ENCODE results near the gene IL1RAP. TPM values are rescaled to one million over a fixed set of nuclear protein-coding genes. Genes with fewer than 3 reads are reported as not detected.

The IL1RAP gene
- total and polyA plus RNA-seq, 9 of the 15 experiments (the other 6 are each of a cell fraction or from before 2014, with no cell fraction given): 0.23 to 1.8 (median 0.88) TPM

GRCh38 chr3:190614226-190615059 lies 100.6 kb downstream of the IL1RAP start:
- no peak for FAIRE-seq
- Histone ChIP-seq H3K4me1 (replicated peaks in 1 of 2; ENCODE audit: control insufficient read depth in 2 of 2, insufficient read depth in 2 of 2, low read length in 2 of 2) (no peaks in the 10 kb centered on the region), H3K27me3 (ENCODE audit: control insufficient read depth in 2 of 2, insufficient read depth in 2 of 2, low read length in 2 of 2) (no peaks in the 10 kb centered on the region), H3K9me1 (ENCODE audit: control insufficient read depth, insufficient read depth, low read length) (no peaks in the 10 kb centered on the region), H3K9ac (ENCODE audit: insufficient read depth in 1 of 2, low read depth in 2 of 2, low read length in 2 of 2) (no peak overlapping the region), H3K9me3 (replicated peaks; ENCODE audit: control insufficient read depth, insufficient read depth, low read depth, low read length) (no peaks in the 10 kb centered on the region), H3K4me3 (no peak overlapping the region), H2AFZ (ENCODE audit: low read depth, low read length) (no peak overlapping the region), H3K36me3 (ENCODE audit: control insufficient read depth, insufficient read depth, low read length) (no peaks in the 10 kb centered on the region), H3K4me2 (ENCODE audit: insufficient read depth, low read length) (no peak overlapping the region), H4K20me1 (replicated peaks; ENCODE audit: control insufficient read depth, insufficient read depth, low read length) (no peaks in the 10 kb centered on the region), H3K27ac (ENCODE audit: extremely low read depth, low read depth, low read length) (no peak overlapping the region), H3K79me2 (ENCODE audit: control insufficient read depth, insufficient read depth, low read length) (no peaks in the 10 kb centered on the region)
- ATAC-seq: no peak
- no TSS peak for BruUV-seq (replicated peaks)
- DNase-seq (ENCODE audit: extremely low read depth in 1 of 4, low spot score in 3 of 4): no peak
- ChIA-PET CTCF (ENCODE audit: low intra/inter-chr PET ratio) (no interaction called here), POLR2A (no interaction called here)
- under 1% methylated on average over 11 of the region's 11 CpGs for WGBS (ENCODE audit: insufficient coverage, low coverage, missing lambda C conversion rate)
- in situ Hi-C loops (cut with MboI) (no loop called here), intact Hi-C loops (cut with micrococcal nuclease) (no loop called here)
- TF ChIP-seq HEY1 (CRISPR knock-in tag; IDR thresholded peaks at IDR 0.05; ENCODE audit: borderline replicate concordance) (no peak), CXXC5 (CRISPR knock-in tag; IDR thresholded peaks at IDR 0.05) (no peak), SRSF9 (IDR thresholded peaks at IDR 0.05; ENCODE audit: borderline replicate concordance, low read depth, low read length) (no peak), TAF9B (IDR thresholded peaks at IDR 0.05; ENCODE audit: partially characterized antibody) (no peak), ZNF644 (tag; IDR thresholded peaks at IDR 0.05; ENCODE audit: low read depth) (no peak), PRDM10 (IDR thresholded peaks at IDR 0.05; ENCODE audit: partially characterized antibody) (no peak), MBD1 (CRISPR knock-in tag; IDR thresholded peaks at IDR 0.05) (no peak), THAP12 (CRISPR knock-in tag; IDR thresholded peaks at IDR 0.05) (no peak), CREB1 (IDR thresholded peaks at IDR 0.05) (no peak), CREB1 (CRISPR knock-in tag; IDR thresholded peaks at IDR 0.05) (no peak), MLLT1 (IDR thresholded peaks at IDR 0.05) (no peak), TSC22D4 (tag; IDR thresholded peaks at IDR 0.05) (no peak)
